PFSK-1 (cell line): ENCODE data around the gene HELZ.

Source experiments
- POLR2AphosphoS5 ChIP-seq: IDR thresholded peaks from 2 replicates; pipeline ENCODE4 v1.6.1; 2012; ENCODE audit warnings: low read depth, mild to moderate bottlenecking, control low read depth, low read length, moderate library complexity
- SIN3A ChIP-seq: IDR thresholded peaks from 2 replicates; pipeline ENCODE4 v1.6.1; 2012; ENCODE audit warnings: mild to moderate bottlenecking, low read length, moderate library complexity, borderline replicate concordance; ENCODE audit not compliant: insufficient read depth
- TAF1 ChIP-seq: IDR thresholded peaks from 2 replicates; pipeline ENCODE4 v1.6.1; 2012; ENCODE audit warnings: low read length, control low read depth, borderline replicate concordance; ENCODE audit not compliant: insufficient read depth
- TF ChIP-seq, protein P1 (sequence below), 2 experiments: IDR thresholded peaks; 2 replicates each; pipeline versions ENCODE4 v1.6.1 to v1.8.0; 2011 to 2012; ENCODE audit warnings: low read depth in 2 of 2, low read length in 2 of 2, control low read depth in 1 of 2, inconsistent platforms in 1 of 2, mild to moderate bottlenecking in 1 of 2, moderate library complexity in 1 of 2; ENCODE audit not compliant: insufficient read depth in 1 of 2

GRCh38 chr17:67111808-67112207, 133.2 kb downstream of the HELZ start:
- TF ChIP-seq TAF1 (no peak), POLR2AphosphoS5 (no peak), SIN3A (no peak)
- TF ChIP-seq, protein P1, sequence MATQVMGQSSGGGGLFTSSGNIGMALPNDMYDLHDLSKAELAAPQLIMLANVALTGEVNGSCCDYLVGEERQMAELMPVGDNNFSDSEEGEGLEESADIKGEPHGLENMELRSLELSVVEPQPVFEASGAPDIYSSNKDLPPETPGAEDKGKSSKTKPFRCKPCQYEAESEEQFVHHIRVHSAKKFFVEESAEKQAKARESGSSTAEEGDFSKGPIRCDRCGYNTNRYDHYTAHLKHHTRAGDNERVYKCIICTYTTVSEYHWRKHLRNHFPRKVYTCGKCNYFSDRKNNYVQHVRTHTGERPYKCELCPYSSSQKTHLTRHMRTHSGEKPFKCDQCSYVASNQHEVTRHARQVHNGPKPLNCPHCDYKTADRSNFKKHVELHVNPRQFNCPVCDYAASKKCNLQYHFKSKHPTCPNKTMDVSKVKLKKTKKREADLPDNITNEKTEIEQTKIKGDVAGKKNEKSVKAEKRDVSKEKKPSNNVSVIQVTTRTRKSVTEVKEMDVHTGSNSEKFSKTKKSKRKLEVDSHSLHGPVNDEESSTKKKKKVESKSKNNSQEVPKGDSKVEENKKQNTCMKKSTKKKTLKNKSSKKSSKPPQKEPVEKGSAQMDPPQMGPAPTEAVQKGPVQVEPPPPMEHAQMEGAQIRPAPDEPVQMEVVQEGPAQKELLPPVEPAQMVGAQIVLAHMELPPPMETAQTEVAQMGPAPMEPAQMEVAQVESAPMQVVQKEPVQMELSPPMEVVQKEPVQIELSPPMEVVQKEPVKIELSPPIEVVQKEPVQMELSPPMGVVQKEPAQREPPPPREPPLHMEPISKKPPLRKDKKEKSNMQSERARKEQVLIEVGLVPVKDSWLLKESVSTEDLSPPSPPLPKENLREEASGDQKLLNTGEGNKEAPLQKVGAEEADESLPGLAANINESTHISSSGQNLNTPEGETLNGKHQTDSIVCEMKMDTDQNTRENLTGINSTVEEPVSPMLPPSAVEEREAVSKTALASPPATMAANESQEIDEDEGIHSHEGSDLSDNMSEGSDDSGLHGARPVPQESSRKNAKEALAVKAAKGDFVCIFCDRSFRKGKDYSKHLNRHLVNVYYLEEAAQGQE (IDR thresholded peaks at IDR 0.05; ENCODE audit: insufficient read depth in 1 of 2, low read depth in 2 of 2, low read length in 2 of 2): no peak
